Measurements from ENCODE around the gene TNP2.

DNA sequence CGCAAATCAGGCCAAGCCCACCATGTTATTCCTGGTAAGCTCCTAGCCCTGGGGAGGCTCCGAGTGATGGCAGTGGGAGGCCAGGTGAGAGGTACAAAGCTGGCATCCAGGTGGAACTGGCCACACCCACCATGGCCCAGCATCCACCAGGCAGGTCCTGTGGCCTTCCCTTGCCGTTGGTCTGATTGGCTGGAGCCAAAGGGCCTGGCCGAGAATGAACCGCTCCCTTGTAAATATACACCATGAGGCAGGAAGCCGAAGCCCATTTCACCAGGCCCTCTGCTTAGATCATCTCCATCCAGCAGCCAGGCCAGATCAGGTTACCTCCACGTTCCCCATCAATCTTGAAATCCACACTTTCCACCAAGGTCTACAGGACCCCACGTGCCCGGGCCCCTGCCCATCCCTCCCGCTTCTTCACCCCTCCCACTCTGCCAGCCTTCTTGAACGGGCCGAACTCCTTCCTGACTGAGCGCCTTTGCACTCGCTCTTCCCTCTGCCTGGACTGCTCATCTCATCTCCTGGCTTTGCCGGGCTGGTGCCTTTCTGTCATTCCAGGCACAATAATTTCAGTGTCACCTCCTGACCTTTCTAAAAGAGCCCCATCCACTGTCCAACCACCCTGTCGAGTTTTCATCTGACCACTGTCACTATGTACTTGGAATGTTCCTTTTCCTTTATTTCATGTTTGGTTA is 18.9 kb downstream of the TNP2 start:
- TF ChIP-seq, protein P1, sequence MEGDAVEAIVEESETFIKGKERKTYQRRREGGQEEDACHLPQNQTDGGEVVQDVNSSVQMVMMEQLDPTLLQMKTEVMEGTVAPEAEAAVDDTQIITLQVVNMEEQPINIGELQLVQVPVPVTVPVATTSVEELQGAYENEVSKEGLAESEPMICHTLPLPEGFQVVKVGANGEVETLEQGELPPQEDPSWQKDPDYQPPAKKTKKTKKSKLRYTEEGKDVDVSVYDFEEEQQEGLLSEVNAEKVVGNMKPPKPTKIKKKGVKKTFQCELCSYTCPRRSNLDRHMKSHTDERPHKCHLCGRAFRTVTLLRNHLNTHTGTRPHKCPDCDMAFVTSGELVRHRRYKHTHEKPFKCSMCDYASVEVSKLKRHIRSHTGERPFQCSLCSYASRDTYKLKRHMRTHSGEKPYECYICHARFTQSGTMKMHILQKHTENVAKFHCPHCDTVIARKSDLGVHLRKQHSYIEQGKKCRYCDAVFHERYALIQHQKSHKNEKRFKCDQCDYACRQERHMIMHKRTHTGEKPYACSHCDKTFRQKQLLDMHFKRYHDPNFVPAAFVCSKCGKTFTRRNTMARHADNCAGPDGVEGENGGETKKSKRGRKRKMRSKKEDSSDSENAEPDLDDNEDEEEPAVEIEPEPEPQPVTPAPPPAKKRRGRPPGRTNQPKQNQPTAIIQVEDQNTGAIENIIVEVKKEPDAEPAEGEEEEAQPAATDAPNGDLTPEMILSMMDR (conservative IDR thresholded peaks at IDR 0.05): no peak
- TF ChIP-seq ZFX (IDR thresholded peaks at IDR 0.05): no peak
